Stimulated activated CD8-positive, alpha-beta memory T cell treated with anti-CD3 and anti-CD28 coated beads, Interleukin-12 subunit alpha, Interleukin-12 subunit beta, amount 100 ng/mL, for 24 hours (primary cell): ENCODE results near the gene MTHFD1L.

Source experiments
- DNase-seq: peaks from one replicate; pipeline ENCODE4 v3.0.0-alpha.2; 2020; ENCODE audit errors: extremely low read depth

The MTHFD1L gene

DNA sequence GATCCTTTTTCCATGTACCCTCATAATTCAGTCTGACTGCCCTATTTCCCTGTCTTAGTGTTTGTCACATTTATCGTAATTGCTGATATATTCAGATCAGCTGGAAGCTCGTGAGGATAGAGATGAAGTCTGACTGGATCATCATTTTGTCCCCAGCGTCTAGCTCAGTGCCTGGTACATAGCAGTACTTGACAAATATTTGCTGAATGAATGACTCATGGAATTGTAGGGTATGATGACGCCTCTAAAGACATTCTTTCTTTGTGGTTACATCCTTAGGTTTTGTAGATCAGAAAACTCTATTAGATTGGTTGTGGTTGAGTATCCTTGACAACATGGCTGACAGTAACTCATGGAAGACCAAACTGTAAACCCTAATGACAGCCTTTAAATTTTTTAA, 68.9 kb downstream of the MTHFD1L start:
- DNase-seq = no peak

DNA sequence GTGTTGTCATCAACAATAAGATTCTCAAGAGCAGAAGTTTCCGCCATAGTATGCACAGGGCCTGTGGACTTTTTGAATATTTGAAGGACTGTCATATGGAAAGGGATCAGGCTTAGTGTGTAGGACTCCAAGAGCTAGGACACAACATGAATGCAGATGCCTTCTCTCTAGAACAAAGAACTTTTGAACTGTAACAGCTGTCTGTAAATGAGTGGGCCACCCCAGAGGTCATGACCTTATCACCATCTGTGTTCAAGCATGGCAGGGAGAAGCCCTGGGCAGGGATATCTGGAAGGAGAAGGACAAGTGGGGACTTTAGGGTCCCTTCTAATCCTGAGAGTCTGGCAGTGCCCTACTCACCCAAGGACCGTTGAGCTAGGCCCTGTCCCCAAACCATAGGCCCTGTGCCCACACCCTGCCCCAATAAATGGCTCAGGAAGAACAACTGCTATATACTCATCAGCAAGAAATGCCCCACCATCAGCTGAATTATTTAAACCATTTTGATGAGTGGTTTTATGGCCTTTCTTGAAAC, 70.6 kb downstream of the MTHFD1L start:
- no peak for DNase-seq

DNA sequence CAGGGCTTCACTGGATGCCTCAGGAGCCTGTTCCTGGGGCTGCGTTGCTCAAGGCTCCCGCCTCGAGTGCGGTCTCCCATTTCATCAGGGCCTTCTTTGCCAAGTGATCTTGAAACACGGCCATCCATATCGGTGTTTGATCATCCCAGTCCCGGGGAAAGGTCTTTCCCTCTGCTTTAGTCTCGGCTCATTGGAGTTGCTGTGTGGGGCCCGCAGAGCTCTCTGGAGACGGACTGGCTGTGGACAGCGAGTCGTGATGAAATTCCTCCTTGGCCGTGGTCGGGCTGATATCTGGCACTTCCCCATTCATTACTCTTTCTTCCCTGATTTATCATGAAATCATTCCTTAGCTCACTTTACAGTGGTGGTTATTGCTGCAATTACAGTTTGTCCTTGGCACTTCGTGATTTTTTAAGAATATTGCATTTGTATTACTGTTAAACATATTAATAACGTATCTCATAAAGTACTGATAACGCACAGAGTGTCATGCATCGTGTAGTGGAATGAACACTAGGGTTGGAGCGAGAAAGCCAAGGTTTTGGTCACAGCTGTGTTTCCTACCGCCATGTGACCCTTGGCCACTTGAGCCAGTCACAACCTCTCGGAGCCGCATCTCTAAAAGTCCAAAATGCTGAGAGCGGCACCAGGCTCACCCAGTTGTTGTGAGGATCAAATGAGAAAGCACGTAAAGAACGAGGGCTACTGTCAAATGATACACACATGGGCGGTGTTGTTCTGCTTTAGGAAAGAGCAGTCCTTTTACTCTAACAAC, 71.8 kb downstream of the MTHFD1L start:
- DNase-seq = no peak

DNA sequence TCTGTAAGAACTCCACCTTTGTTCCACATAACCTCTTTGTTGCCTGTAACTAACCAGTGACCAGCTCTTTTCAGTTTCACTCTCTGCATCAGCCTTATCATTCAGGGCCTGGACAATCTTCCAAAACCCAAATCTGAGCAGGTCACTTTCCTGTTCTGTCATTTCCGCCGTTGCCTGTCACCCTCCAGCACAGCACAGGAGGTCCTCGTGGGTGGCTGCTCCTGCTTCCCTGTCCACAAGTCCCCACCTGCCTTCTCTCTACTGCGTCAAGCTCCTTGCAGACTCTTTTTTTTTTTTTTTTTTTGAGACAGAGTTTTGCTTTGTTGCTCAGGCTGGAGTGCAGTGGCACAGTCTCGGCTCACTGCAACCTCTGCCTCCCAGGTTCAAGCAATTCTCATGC, 73.9 kb downstream of the MTHFD1L start:
- no peak for DNase-seq

DNA sequence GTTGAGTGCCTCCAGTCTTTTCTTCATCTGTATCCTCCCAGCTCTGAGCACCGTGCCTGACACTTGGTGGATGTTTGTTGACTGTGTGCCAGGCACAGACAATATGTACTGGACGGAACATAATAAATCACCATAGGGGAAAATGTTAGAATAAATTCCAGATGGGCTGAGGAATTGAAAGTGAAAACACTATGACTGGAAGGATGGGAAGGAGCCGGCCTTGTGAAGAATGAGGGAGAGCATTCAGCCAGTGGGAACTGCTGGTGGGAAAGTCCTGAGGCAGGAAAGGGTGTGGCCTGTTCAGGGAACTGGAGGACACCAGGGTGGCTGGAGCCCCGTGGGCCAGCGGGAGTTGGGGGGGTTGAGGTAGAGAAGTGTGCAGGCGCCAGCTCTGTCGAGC, 75.4 kb downstream of the MTHFD1L start:
- DNase-seq = no peak

DNA sequence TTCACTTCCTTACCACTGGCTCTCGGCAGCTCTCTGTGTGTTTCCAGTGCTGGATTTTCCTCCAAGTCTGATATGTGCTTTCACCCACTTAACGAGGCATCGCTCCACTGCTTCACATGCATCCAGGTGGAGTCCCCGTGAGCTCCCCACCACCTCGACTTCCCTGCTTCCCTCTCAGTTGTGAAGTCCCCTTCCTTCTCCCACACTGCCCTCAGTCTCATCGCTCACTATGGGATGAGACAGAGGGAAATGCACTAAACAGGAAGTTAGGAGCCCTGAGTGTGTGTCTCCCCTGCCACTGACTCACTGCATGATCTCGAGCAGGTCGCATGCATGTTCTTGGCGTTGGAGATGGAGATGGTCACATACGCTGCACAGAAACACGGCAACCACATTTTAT, 84.0 kb downstream of the MTHFD1L start:
- no peak for DNase-seq

DNA sequence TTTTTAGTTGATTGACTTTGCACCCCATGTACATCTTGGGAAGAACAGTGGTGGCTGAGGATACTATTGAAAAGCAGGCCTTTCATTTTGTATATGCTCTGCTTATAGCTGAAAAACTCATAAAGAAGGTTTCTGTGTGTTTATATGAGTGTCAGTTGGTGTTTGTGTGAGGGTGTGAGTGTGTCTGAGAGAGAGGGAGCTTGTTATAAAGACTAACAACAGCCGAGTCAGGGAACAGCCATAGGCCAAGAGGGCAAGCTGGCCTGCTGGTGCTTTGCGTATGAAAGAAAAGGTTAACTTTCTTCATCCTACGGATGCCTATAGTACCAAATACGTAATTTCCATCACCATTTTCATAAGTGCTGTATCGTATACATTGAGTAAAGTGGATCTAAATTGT, 88.3 kb downstream of the MTHFD1L start:
- no peak for DNase-seq

DNA sequence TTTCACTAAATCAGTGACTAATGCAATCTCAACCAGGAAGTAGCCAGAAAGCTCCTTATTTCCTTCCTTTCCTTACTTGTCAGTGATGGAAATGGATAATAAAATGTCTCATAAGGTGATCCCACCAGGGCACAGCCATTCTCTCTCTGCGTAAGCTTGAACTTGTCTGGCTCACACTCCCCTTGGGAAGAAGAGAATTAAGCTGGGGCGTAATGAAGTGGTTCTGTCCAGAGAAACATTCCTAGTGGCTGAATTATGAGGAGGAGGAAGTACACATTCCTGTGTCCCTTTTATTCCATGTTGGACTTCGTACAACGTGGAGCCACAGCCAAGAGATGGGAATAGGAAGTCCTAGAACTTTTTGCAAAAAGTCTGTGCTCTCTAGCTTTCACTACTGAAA, 93.7 kb downstream of the MTHFD1L start:
- DNase-seq = no peak

DNA sequence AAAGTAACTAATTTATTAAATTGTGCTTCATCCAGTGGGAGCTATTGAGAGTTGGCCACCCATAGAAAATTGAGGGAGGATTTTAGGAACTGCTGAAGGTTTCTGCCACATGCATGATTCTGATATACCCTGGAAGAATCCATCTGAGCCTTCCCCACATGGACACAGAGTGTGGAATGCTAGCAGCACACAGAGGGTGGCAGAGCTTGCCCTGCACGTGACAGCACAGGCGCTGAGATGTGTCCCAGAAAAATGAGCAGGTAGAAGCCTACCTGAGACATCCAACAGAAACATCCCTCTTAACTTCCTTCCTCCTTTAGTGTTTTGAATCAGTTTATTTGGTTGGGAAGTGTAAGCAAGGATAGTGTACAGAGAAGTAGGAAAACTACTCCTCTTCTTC, 96.9 kb downstream of the MTHFD1L start:
- DNase-seq = no peak

DNA sequence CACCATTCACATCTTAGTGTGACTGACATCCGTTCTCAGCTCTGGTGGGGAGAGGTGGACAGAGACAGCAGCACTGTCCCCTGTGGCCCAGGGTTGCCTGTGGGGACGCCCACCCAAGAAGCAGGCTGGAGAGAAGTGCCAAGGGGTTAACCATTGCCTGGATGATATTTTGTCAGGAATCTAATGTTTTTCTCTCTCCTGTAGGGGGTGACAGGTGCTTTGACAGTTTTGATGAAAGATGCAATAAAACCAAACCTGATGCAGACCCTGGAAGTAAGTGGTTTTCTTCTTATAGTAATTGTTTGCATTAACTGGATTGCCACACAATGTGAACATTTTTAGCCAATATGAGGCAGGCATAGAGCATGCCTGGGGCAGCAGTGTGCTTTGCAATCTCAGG, 99.3 kb downstream of the MTHFD1L start:
- no peak for DNase-seq

DNA sequence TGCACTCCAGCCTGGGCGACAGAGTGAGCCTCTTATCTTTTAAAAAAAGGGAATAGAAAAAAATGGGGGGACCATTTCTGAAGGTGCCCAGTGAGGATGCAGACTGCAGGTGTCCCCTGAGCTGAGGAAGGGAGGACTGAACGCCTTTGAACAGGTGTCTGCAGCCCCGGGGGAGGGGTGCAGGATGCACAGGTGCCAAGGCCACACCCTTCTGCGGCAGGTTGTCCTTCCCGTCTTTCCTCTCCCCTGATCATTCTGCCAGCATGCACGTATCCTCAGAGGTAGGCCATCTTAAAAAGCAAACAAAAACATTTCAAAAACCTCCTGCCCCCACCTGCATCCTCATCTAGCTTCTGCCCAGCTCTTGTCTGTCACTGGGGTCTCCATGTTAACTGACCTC, 101.3 kb downstream of the MTHFD1L start:
- DNase-seq = no peak

DNA sequence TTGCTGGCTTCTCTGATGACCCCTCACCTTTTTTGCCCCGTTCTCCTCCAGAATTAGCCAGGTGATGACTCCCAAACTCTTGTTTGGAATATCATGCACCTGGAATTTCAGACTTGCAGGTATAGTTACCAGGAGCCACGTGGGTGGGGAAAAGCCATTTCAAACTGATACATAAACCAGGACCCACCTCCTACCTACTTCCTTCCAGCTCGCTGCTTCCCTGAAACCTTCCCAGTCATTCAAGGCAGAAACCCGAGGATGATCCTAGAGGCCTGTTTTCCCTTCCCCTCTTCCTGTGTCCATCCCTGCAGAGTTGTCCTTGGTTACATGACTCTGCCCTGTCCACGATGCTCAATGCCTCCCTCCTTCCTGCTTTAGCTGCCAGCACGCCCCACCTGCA, 101.9 kb downstream of the MTHFD1L start:
- no peak for DNase-seq

DNA sequence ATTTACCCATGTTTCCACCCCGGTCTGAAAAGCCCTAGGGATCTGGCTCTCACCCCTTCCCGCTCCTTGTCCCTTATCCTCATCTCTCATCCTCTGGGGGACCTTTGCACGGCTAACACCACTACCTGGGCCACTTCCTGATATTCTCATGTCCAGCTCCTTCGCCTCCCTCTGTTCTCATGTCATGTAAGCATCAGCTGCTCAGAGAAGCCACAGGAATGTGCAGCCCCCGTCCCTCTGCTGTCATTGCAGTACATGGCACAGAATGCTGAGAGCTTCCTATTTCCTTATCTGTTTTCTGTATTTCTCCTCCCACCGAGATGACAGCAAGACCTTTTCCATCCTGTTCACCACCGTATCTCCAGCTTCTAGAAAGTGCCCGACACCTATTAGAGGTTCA, 102.4 kb downstream of the MTHFD1L start:
- no peak for DNase-seq

DNA sequence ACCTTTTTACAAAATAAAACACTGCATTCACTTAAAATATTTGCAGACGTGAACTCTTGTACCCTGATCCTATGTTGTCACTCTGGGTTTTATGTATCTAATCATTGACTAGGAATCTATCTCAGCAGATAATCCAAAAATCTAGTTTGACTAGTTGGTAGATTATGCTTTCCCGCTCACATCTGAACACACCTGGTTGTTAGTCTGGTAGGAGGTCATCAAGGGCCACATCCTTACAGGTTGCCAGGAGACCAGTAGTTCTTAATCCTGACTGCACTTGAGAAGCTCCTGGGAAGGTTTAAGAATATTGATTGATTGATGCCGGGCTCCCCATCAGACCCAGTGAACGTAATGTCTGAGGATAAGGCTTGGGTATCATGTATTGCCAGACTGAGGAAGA, 104.4 kb downstream of the MTHFD1L start:
- no peak for DNase-seq

DNA sequence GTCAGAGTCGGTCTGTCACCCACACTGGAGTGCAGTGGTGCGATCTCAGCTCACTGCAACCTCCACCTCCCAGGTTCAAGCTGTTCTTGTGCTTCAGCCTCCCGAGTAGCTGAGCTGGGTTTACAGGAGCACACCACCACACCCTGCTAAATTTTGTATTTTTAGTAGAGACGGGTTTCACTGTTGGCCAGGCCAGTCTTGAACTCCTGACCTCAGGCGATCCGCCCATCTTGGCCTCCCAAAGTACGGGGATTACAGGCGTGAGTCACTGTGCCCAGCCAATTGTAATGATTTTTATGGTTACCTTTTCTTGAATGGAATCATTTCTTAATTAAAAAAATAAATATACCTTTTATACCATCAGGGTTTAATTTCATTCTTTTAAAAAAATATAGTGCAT, 105.7 kb downstream of the MTHFD1L start:
- DNase-seq = no peak

DNA sequence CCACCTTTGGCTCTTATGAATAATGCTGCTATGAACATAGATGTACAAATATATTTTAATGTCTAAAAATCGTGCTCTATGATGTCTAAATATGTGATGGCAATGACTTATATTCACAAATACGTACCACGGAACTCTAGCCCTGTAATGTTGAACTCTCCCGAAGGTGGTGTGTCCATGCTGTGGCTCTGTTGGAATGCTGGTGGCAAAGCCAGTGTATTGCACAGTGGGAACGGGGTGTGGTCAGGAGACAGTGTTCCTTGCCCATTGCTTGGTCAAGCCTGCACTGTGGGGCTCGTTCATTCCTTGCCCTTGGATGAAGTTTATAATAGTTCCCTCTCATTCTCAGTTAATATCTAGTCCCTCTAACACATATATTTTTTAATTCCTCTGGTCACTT, 109.6 kb downstream of the MTHFD1L start:
- no peak for DNase-seq

DNA sequence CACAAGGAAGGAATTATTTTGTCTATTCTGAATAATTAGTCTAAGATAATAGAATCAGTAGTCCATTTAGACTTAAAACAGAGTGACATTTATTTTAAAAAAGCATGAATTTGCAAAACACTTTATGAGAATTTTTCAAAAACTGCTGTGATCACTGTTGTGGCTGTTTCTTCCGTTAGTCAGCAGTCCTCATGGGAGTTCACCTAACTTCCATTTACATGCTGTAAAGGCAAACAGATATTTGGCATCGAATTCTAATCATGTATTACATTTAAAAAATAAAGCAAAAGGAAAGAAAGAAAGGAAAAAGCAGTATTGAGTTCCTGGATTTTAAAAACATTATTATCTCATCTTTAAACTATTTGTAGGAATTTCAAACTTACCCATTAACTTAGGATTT, 111.8 kb downstream of the MTHFD1L start:
- no peak for DNase-seq

DNA sequence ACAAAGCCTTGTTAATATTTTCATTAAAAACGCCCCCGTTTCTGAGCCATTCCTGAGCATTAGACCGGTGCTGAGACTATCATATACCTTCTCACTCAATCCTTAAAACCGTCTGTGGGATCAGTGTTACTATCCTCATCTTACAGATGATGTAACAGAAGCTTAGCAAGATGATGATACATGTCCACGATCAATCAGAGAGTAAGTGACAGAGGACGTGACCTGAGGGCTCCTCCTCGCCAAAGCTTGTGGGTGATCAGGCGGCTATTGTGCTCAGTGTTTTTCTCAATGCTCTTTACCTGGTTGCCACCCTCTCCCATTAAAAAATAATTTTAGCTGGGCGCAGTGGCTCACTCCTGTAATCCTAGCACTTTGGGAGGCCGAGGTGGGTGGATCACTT, 113.1 kb downstream of the MTHFD1L start:
- DNase-seq = no peak

DNA sequence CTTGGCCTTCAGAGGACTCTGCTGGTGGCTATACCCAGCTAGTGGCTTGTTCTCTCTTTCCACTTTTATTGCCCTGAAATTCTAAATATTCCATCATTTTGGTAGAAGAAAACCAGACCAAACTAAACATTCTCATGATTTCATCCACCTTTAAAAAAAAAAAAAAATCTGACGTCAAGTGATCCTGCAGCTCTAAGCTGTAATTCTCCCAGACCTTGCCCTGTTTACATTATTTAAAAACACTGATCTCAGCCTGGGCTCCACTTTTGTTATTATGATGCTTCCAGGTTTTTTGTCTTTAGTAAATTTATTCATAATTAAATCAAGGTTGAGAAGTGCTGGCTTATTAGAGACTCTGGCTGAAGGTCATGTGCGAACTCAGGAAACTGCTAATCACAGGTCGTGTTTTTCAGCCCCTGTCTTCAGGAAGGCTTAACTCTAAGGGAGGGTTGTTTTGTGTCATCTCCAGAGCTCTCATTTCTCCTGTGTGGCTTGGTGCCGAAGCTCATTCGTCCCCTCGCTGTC, 114.4 kb downstream of the MTHFD1L start:
- no peak for DNase-seq

DNA sequence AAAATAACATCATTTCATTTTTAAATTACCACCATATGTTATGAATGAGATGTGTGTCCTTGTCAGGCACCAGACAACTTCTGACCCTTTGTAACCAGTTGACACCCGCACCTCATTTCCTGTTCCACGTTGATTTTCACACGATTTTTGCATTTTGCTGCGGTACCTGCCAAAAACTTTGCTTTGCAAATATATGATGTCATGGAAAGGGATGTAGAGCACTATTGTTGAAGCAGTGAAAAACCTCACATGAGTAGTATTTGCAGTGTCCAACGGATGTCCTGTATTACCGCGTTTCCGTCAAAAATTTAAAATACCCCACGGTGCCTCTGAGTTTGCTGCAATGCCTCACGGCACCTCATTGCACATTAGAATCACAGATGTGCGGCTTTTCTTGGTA, 115.6 kb downstream of the MTHFD1L start:
- no peak for DNase-seq

DNA sequence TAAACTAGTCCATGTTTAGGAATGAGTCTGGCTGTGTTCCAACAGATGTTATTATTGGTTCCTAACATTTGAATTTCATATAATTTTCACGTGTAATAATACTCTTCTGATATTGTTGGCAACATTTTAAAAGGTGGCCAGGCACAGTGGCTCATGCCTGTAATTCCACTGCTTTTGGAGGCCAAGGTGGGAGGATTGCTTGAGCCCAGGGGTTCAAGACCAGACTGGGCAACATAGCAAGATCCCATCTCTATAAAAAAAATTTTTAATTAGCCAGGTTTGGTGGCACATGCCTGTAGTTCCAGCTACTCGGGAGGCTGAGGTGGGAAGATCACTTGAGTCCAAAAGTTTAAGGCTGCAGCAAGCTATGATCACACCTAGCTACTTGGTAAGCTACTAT, 116.2 kb downstream of the MTHFD1L start:
- DNase-seq = no peak

DNA sequence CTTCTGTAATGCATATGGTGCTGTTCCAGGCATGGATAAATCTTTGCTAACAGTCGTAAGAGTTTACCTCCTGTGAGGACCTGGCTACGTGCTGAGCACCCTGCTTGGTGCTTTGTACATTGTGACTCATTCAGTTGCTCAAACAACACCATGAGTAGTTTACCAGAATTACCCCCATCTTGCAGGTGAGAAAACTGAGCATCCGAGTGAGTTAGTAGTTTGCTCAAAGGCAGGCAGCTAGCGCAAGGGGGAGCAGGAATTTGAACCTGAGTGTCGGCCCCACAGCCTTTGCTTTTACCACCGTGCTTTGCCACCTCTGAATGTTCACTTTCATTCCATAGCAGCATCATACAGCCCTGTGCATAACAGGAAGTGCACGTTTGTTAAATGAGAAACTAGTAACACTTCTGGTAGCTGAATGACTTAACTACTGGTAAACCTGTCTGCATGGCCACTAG, 121.9 kb downstream of the MTHFD1L start:
- DNase-seq = no peak

DNA sequence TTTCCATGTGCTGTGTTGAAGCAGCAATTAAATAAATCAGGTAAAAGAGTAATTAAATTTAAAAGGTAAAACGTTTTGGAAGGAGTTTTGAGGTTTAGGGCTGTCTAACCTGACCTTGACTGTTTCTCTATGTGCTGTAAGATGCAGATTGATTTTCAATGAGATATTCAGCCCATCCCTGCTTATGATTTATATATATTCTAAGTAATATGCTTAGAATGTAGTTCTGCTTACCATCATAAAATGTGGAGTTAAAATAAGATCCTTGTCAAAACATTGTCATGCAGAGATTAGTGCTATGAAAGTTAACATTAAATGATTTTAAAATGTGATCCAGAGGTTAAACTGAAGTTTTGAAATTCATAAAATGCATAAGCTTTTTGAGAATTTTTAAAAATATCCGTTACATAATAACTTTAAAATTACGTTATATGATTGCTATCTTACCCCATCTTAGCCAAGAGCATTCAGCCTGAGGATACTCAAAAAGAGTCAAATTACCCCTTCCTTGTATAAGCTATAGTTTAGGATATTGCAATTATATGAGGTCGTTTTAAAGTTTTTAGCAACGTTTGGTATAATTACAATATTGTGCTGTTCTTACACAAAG, 122.5 kb downstream of the MTHFD1L start:
- no peak for DNase-seq
